Subcutaneous adipose tissue (tissue), 4 donors: ENCODE data around the gene PKD2. TPM values are rescaled to one million over a fixed set of nuclear protein-coding genes. Genes with fewer than 3 reads are reported as not detected.

Experiments used
- total RNA-seq, 4 donors: library from RNA; depleted of rRNA; stranded (reverse); fragments of >200 nt; gene quantifications; one replicate each; pipeline ENCODE4 v1.1.0, GENCODE V29; 2016
- TF ChIP-seq, protein P1 (sequence below): fragments of 450-650 bp; IDR thresholded peaks from one replicate; pipeline ENCODE4 v1.5.1; 2016; ENCODE audit warnings: low read depth, mild to moderate bottlenecking, control low read depth, antibody characterized with exemption, moderate library complexity

PKD2 gene
- total RNA-seq, 4 donors from 2014 or later: 45.8 to 86.5 (median 63.7) TPM

DNA sequence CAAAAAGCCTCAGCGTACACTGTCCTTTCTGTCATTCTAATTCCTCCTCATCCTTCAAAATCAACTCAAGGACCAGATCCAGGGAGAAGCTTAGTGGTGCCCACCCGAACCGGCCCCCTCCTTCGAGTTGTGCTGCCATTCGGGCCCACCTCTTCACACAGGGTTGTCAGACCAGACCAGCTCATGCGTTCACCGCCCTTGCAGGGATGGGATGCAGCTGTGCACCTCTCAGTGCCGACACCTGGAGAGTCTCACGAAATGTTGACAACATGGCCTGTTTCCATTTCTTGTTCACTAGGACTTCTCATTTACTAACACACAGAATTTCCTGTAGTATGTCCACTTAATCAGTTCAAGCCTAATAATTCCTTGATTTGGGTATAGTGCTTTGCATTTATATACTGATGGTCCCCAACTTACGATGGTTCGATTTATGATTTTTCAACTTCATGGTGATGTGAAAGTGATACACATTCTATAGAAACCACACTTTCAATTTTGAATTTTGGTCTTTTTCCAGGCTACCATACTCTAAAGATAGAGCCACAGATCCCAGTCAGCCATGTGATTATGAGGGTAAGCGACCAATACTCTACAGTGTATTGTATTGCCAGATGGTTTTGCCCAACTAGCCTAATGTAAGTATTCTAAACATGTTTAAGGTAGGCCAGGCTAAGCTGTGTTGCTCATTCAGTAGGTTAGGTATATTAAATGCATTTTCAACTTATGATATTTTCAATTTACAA is 23.3 kb downstream of the PKD2 start:
- TF ChIP-seq, protein P1, sequence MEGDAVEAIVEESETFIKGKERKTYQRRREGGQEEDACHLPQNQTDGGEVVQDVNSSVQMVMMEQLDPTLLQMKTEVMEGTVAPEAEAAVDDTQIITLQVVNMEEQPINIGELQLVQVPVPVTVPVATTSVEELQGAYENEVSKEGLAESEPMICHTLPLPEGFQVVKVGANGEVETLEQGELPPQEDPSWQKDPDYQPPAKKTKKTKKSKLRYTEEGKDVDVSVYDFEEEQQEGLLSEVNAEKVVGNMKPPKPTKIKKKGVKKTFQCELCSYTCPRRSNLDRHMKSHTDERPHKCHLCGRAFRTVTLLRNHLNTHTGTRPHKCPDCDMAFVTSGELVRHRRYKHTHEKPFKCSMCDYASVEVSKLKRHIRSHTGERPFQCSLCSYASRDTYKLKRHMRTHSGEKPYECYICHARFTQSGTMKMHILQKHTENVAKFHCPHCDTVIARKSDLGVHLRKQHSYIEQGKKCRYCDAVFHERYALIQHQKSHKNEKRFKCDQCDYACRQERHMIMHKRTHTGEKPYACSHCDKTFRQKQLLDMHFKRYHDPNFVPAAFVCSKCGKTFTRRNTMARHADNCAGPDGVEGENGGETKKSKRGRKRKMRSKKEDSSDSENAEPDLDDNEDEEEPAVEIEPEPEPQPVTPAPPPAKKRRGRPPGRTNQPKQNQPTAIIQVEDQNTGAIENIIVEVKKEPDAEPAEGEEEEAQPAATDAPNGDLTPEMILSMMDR: no peak

DNA sequence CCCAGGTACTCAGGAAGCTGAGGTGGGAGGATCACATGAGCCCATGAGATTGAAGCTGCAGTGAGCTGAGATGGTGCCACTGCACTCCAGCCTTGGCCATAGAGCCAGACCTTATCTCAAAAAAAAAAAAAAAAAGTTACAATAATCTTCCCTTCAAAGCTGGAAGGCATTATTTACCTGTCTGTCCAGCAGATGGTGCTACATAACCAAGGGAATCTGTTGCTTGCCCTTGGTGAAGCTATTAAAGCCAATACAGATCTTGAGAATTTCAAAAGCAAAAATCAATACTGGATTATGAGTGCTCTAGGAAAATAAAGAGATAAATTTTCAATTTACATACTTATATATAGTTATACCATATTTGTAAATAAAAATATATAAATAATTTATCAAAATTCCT is 25.9 kb downstream of the PKD2 start:
- TF ChIP-seq, protein P1: no peak

DNA sequence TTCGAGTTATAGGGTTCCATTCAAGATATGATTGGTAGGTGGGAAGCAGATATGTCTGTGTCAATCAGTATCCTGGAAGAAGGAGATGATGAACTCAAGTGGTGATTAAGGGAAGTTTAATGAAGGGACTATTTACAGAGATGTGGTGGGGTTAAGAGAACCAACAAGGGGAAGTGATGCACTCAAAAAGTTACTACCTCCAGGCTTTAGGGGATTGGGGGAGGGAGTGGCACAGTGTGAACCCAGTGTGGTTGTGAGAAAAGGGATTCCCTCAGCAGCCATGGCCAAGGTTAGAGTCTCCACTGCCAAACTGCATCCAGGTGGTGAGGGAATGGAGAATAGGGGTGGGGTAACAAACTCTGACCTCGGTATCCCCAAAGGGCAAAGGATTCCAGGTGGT is 27.9 kb downstream of the PKD2 start:
- TF ChIP-seq, protein P1: no peak

DNA sequence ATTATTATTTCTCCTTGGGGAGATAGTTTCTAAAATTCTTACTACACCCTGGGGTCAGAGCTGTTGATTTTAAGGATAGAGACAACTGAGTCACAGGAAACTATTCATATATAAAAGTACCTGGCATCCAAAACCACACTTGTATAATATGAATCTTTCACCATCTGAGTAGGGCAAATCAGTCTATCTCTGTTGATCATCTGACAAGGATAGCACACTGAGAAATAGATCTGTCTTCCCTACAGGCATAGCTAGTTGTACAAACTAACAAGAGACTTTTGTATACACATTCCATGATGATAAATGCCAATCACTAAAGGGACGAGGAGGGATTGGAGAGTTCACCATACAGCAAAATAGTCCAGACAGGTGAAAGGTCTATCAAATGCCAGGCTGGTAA is 30.0 kb downstream of the PKD2 start:
- TF ChIP-seq, protein P1: no peak

DNA sequence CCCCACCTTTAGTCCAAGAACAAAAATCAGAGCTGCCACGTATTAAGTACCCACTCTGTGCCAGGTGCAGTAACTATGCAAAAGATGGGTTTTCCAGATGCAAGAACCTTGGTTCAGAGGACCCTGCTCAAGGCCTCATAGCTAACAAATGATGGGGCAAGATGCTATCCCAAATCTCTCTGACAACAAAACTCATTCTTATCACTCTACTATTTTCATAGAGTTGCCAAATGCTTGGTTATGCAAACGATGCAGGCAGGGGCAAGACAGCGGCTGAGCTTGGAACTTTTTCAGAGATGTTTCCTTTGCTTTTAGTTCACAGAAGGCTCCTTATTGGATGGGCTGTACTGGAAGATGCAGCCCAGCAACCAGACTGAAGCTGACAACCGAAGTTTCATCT is 30.5 kb downstream of the PKD2 start:
- TF ChIP-seq, protein P1: no peak

DNA sequence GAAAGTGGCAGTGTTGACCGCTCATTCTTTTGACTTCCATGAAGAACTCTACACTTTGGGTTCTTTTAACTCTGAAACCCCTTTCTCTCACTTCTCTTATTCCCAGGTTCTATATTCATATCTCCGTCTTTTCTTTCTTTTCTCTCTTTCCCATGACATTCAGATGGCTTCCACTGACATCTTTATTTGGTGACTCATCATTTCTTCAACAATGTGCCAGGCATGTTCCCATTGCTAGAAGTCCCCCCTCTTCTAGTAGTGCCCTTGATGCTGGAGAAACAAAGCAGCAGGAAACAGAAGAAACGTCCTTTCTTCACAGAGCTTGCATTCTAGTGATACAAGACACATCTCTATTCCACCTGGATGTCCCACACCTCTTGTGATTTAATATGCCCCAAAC is 33.3 kb downstream of the PKD2 start:
- TF ChIP-seq, protein P1: no peak

DNA sequence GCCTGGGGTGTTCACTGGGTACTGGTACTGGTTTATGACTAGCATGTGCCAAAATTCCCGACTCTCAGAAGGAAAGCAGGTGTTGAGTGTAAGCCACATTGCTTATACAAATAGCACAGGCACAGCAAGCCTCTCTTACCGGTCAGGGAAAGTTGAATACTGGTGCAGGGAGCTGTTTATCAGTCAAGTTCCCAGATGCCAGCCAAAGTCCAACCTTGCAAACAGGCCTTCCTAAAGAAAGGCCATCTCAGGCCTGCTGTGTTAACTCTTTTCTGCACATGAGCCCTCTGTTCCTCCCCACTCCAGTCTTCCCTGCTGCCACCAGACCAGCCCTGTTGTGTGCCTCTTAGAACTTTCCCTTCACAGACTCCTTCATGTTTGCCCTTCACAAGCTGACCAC is 34.2 kb downstream of the PKD2 start:
- TF ChIP-seq, protein P1: no peak
